Ishikawa (cell line): Measurements from ENCODE around the gene STOML1.

Source experiments
- CEBPB ChIP-seq: IDR thresholded peaks from 2 replicates; pipeline ENCODE4 v1.6.1; 2012
- EGR1 ChIP-seq: IDR thresholded peaks from 2 replicates; pipeline ENCODE4 v1.6.1; 2012

DNA sequence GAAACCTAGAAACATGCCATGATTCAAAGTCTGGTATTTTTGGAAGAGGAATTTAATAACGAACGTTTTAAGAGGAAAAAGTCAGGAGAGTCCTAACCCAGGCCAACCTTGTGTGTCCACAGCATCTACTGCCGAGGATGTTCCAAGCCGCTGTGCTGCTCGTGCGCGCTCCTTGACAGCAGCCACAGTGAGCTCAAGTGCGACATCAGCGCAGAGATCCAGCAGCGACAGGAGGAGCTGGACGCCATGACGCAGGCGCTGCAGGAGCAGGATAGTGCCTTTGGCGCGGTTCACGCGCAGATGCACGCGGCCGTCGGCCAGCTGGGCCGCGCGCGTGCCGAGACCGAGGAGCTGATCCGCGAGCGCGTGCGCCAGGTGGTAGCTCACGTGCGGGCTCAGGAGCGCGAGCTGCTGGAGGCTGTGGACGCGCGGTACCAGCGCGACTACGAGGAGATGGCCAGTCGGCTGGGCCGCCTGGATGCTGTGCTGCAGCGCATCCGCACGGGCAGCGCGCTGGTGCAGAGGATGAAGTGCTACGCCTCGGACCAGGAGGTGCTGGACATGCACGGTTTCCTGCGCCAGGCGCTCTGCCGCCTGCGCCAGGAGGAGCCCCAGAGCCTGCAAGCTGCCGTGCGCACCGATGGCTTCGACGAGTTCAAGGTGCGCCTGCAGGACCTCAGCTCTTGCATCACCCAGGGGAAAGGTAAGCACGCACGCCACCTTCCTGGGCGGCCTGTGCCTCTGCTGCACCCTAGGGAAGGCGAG is 30.8 kb upstream of the STOML1 start:
- TF ChIP-seq CEBPB (no peak), EGR1 (no peak)
